Measurements from ENCODE around the gene KIAA0753. TPM values are rescaled to one million over a fixed set of nuclear protein-coding genes. Genes with fewer than 3 reads are reported as not detected.

The KIAA0753 gene
- total RNA-seq (2012; rRNA removed): 10.7 and 16.2 TPM in 2 replicates

GRCh38 chr17:6640536-6641246, at the start of gene KIAA0753, which contains the start of gene TXNDC17:
Gene KIAA0753 (minus strand): TSS chr17:6640711. CDS start chr17:6635103, 5,608 bp downstream.
Gene TXNDC17 (plus strand): TSS chr17:6641060. CDS start chr17:6641083, 23 bp downstream.
- H3K4me3 ChIP-seq (ENCODE audit: low read length): peak within 1 kb of the TSS; percentile 81
- no peaks in the 10 kb centered on the region for H3K9me3 ChIP-seq (replicated peaks; ENCODE audit: low read length)
- peaks cover 35% of the 10 kb centered on the region for H3K4me1 ChIP-seq (ENCODE audit: control insufficient read depth, insufficient read depth, low read length)
- H3K27me3 ChIP-seq (ENCODE audit: control insufficient read depth, insufficient read depth, low read length): no peaks in the 10 kb centered on the region
- peak within 1 kb of the TSS; percentile 84 for H3K9ac ChIP-seq (ENCODE audit: low read depth, low read length)
- peak within 1 kb of the TSS; percentile 96 for H3K4me2 ChIP-seq (ENCODE audit: low read length)
- H3K36me3 ChIP-seq (ENCODE audit: insufficient read depth, low read length): peaks cover 26% of the 10 kb centered on the region

- H3K36me3 ChIP-seq (ENCODE audit: insufficient read depth, low read length): no peaks in the 10 kb centered on the region
- peaks cover 81% of the 10 kb centered on the region for H3K27me3 ChIP-seq (ENCODE audit: control insufficient read depth, insufficient read depth, low read length)
- no peak overlapping the region for H3K9ac ChIP-seq (ENCODE audit: low read depth, low read length)
These were observed 48.4 kb upstream of the KIAA0753 start for GRCh38 chr17:6688944-6689343.

GRCh38 chr17:6686026-6686425, 45.5 kb upstream of the KIAA0753 start:
- Histone ChIP-seq H3K27me3 (ENCODE audit: control insufficient read depth, insufficient read depth, low read length) (peaks cover 74% of the 10 kb centered on the region), H3K9ac (ENCODE audit: low read depth, low read length) (no peak overlapping the region), H3K9me3 (replicated peaks; ENCODE audit: low read length) (no peaks in the 10 kb centered on the region), H3K4me2 (ENCODE audit: low read length) (no peak overlapping the region), H3K4me1 (ENCODE audit: control insufficient read depth, insufficient read depth, low read length) (no peaks in the 10 kb centered on the region), H3K4me3 (ENCODE audit: low read length) (no peak overlapping the region), H3K36me3 (ENCODE audit: insufficient read depth, low read length) (no peaks in the 10 kb centered on the region)

More at GRCh38 chr17:6688944-6689343, 48.4 kb upstream of the KIAA0753 start:
- Histone ChIP-seq H3K4me3 (ENCODE audit: low read length) (no peak overlapping the region), H3K4me1 (ENCODE audit: control insufficient read depth, insufficient read depth, low read length) (no peaks in the 10 kb centered on the region), H3K9me3 (replicated peaks; ENCODE audit: low read length) (no peaks in the 10 kb centered on the region), H3K4me2 (ENCODE audit: low read length) (no peak overlapping the region)

- H3K27me3 ChIP-seq (ENCODE audit: control insufficient read depth, insufficient read depth, low read length): peaks cover 71% of the 10 kb centered on the region
These were observed 44.6 kb upstream of the KIAA0753 start for GRCh38 chr17:6684881-6685767.

GRCh38 chr17:6684460-6684783, 43.9 kb upstream of the KIAA0753 start:
- peaks cover 65% of the 10 kb centered on the region for H3K27me3 ChIP-seq (ENCODE audit: control insufficient read depth, insufficient read depth, low read length)
- no peak overlapping the region for H3K4me3 ChIP-seq (ENCODE audit: low read length)
- no peaks in the 10 kb centered on the region for H3K9me3 ChIP-seq (replicated peaks; ENCODE audit: low read length)
- H3K4me1 ChIP-seq (ENCODE audit: control insufficient read depth, insufficient read depth, low read length): no peaks in the 10 kb centered on the region
- no peak overlapping the region for H3K4me2 ChIP-seq (ENCODE audit: low read length)
- no peaks in the 10 kb centered on the region for H3K36me3 ChIP-seq (ENCODE audit: insufficient read depth, low read length)
- no peak overlapping the region for H3K9ac ChIP-seq (ENCODE audit: low read depth, low read length)

More at GRCh38 chr17:6684881-6685767, 44.6 kb upstream of the KIAA0753 start:
- no peaks in the 10 kb centered on the region for H3K9me3 ChIP-seq (replicated peaks; ENCODE audit: low read length)
- no peaks in the 10 kb centered on the region for H3K4me1 ChIP-seq (ENCODE audit: control insufficient read depth, insufficient read depth, low read length)
- no peak overlapping the region for H3K4me2 ChIP-seq (ENCODE audit: low read length)
- H3K36me3 ChIP-seq (ENCODE audit: insufficient read depth, low read length): no peaks in the 10 kb centered on the region
- no peak overlapping the region for H3K9ac ChIP-seq (ENCODE audit: low read depth, low read length)
- no peak overlapping the region for H3K4me3 ChIP-seq (ENCODE audit: low read length)

GRCh38 chr17:6683730-6684459, 43.4 kb upstream of the KIAA0753 start:
- no peaks in the 10 kb centered on the region for H3K4me1 ChIP-seq (ENCODE audit: control insufficient read depth, insufficient read depth, low read length)
- no peak overlapping the region for H3K4me3 ChIP-seq (ENCODE audit: low read length)
- H3K9me3 ChIP-seq (replicated peaks; ENCODE audit: low read length): no peaks in the 10 kb centered on the region
- H3K9ac ChIP-seq (ENCODE audit: low read depth, low read length): no peak overlapping the region
- no peaks in the 10 kb centered on the region for H3K36me3 ChIP-seq (ENCODE audit: insufficient read depth, low read length)
- no peak overlapping the region for H3K4me2 ChIP-seq (ENCODE audit: low read length)
- H3K27me3 ChIP-seq (ENCODE audit: control insufficient read depth, insufficient read depth, low read length): peaks cover 65% of the 10 kb centered on the region

- Histone ChIP-seq H3K9me3 (replicated peaks; ENCODE audit: low read length) (no peaks in the 10 kb centered on the region), H3K4me3 (ENCODE audit: low read length) (no peak overlapping the region), H3K27me3 (ENCODE audit: control insufficient read depth, insufficient read depth, low read length) (peaks cover 72% of the 10 kb centered on the region), H3K9ac (ENCODE audit: low read depth, low read length) (no peak overlapping the region), H3K4me2 (ENCODE audit: low read length) (no peak overlapping the region), H3K36me3 (ENCODE audit: insufficient read depth, low read length) (no peaks in the 10 kb centered on the region), H3K4me1 (ENCODE audit: control insufficient read depth, insufficient read depth, low read length) (no peaks in the 10 kb centered on the region)
These were observed 42.7 kb upstream of the KIAA0753 start for GRCh38 chr17:6683081-6683684.

GRCh38 chr17:6682339-6682738, 41.8 kb upstream of the KIAA0753 start:
- Histone ChIP-seq H3K4me3 (ENCODE audit: low read length) (no peak overlapping the region), H3K4me1 (ENCODE audit: control insufficient read depth, insufficient read depth, low read length) (no peaks in the 10 kb centered on the region), H3K27me3 (ENCODE audit: control insufficient read depth, insufficient read depth, low read length) (peaks cover 76% of the 10 kb centered on the region), H3K4me2 (ENCODE audit: low read length) (no peak overlapping the region), H3K36me3 (ENCODE audit: insufficient read depth, low read length) (no peaks in the 10 kb centered on the region), H3K9ac (ENCODE audit: low read depth, low read length) (no peak overlapping the region), H3K9me3 (replicated peaks; ENCODE audit: low read length) (no peaks in the 10 kb centered on the region)

- Histone ChIP-seq H3K9ac (ENCODE audit: low read depth, low read length) (no peak overlapping the region), H3K36me3 (ENCODE audit: insufficient read depth, low read length) (no peaks in the 10 kb centered on the region), H3K27me3 (ENCODE audit: control insufficient read depth, insufficient read depth, low read length) (peaks cover 79% of the 10 kb centered on the region), H3K4me3 (ENCODE audit: low read length) (no peak overlapping the region), H3K4me2 (ENCODE audit: low read length) (no peak overlapping the region), H3K9me3 (replicated peaks; ENCODE audit: low read length) (no peaks in the 10 kb centered on the region), H3K4me1 (ENCODE audit: control insufficient read depth, insufficient read depth, low read length) (no peaks in the 10 kb centered on the region)
These were observed 41.2 kb upstream of the KIAA0753 start for GRCh38 chr17:6681671-6682070.

- Histone ChIP-seq H3K4me3 (ENCODE audit: low read length) (no peak overlapping the region), H3K9ac (ENCODE audit: low read depth, low read length) (no peak overlapping the region), H3K36me3 (ENCODE audit: insufficient read depth, low read length) (no peaks in the 10 kb centered on the region), H3K4me2 (ENCODE audit: low read length) (no peak overlapping the region), H3K9me3 (replicated peaks; ENCODE audit: low read length) (no peaks in the 10 kb centered on the region), H3K4me1 (ENCODE audit: control insufficient read depth, insufficient read depth, low read length) (no peaks in the 10 kb centered on the region), H3K27me3 (ENCODE audit: control insufficient read depth, insufficient read depth, low read length) (peaks cover 79% of the 10 kb centered on the region)
These were observed 40.7 kb upstream of the KIAA0753 start for GRCh38 chr17:6681176-6681575.

GRCh38 chr17:6679241-6679640, 38.7 kb upstream of the KIAA0753 start:
- H3K4me2 ChIP-seq (ENCODE audit: low read length): no peak overlapping the region
- no peak overlapping the region for H3K4me3 ChIP-seq (ENCODE audit: low read length)
- no peaks in the 10 kb centered on the region for H3K36me3 ChIP-seq (ENCODE audit: insufficient read depth, low read length)
- H3K27me3 ChIP-seq (ENCODE audit: control insufficient read depth, insufficient read depth, low read length): peaks cover 62% of the 10 kb centered on the region
- no peaks in the 10 kb centered on the region for H3K9me3 ChIP-seq (replicated peaks; ENCODE audit: low read length)
- H3K9ac ChIP-seq (ENCODE audit: low read depth, low read length): no peak overlapping the region
- H3K4me1 ChIP-seq (ENCODE audit: control insufficient read depth, insufficient read depth, low read length): no peaks in the 10 kb centered on the region

All from skeletal muscle satellite cell (primary cell).